NCI-H1694 (cell line): ENCODE results near the gene TXN.

Source experiments
- DNase-seq: peaks from one replicate; lab custom pipeline; 2025; lab: John Stamatoyannopoulos, UW

The TXN gene

GRCh38 chr9:110256380-110257096 lies at the start of gene TXN:
TXN (minus strand) TSS chr9:110256507; CDS start chr9:110256435, 72 bp downstream.
- peak; percentile 43 for DNase-seq

- DNase-seq = no peak
Measured at GRCh38 chr9:110303133-110303532, 46.8 kb upstream of the TXN start.

- DNase-seq = no peak
Measured at GRCh38 chr9:110298043-110298605, 41.8 kb upstream of the TXN start.

GRCh38 chr9:110293248-110293647 lies 36.9 kb upstream of the TXN start:
- no peak for DNase-seq

GRCh38 chr9:110291921-110292557 lies 35.7 kb upstream of the TXN start:
- DNase-seq = no peak

GRCh38 chr9:110290001-110290400 lies 33.7 kb upstream of the TXN start:
- peak; percentile 56 for DNase-seq

- no peak for DNase-seq
Measured at GRCh38 chr9:110288503-110288902, 32.2 kb upstream of the TXN start.

- no peak for DNase-seq
Measured at GRCh38 chr9:110287289-110287680, 31.0 kb upstream of the TXN start.

GRCh38 chr9:110284211-110284844 lies 28.0 kb upstream of the TXN start:
- no peak for DNase-seq

- peak; percentile 71 for DNase-seq
Measured at GRCh38 chr9:110283751-110284150, 27.4 kb upstream of the TXN start.

GRCh38 chr9:110282739-110283081 lies 26.4 kb upstream of the TXN start:
- no peak for DNase-seq

GRCh38 chr9:110282018-110282738 lies 25.9 kb upstream of the TXN start:
- no peak for DNase-seq

- DNase-seq = no peak
Measured at GRCh38 chr9:110278080-110278707, 21.9 kb upstream of the TXN start.

GRCh38 chr9:110276781-110277180 lies 20.5 kb upstream of the TXN start:
- DNase-seq = no peak

- DNase-seq = no peak
Measured at GRCh38 chr9:110270211-110270995, 14.1 kb upstream of the TXN start.

GRCh38 chr9:110266795-110267194 lies 10.5 kb upstream of the TXN start:
- no peak for DNase-seq

GRCh38 chr9:110261632-110262031 lies 5.3 kb upstream of the TXN start:
- DNase-seq = no peak

GRCh38 chr9:110260911-110261310 lies 4.6 kb upstream of the TXN start:
- no peak for DNase-seq

- no peak for DNase-seq
Measured at GRCh38 chr9:110259566-110259965, 3.3 kb upstream of the TXN start.

- DNase-seq = no peak
Measured at GRCh38 chr9:110258690-110259091, 2.4 kb upstream of the TXN start.

GRCh38 chr9:110257956-110258355 lies 1.6 kb upstream of the TXN start:
- DNase-seq = no peak
